ENCODE measurements around the gene C10orf90.

The C10orf90 gene

GRCh38 chr10:126674741-126675515 lies 4.4 kb upstream of the C10orf90 start:
- DNase-seq, result no peak

GRCh38 chr10:126673565-126673964 lies 3.1 kb upstream of the C10orf90 start:
- no peak for DNase-seq

- DNase-seq, result peak; percentile 4
These were observed 996 bp upstream of the C10orf90 start for GRCh38 chr10:126671402-126671975.

GRCh38 chr10:126670895-126671261 lies 385 bp upstream of the C10orf90 start:
- no peak for DNase-seq

- DNase-seq, result no peak
These were observed 1.3 kb downstream of the C10orf90 start for GRCh38 chr10:126669168-126669567.

- DNase-seq, result no peak
These were observed 2.0 kb downstream of the C10orf90 start for GRCh38 chr10:126668505-126668904.

GRCh38 chr10:126667568-126667967 lies 2.9 kb downstream of the C10orf90 start:
- DNase-seq, result no peak

- no peak for DNase-seq
These were observed 5.3 kb downstream of the C10orf90 start for GRCh38 chr10:126665207-126665606.

GRCh38 chr10:126663880-126664279 lies 6.6 kb downstream of the C10orf90 start:
- DNase-seq, result no peak

GRCh38 chr10:126663328-126663727 lies 7.2 kb downstream of the C10orf90 start:
- DNase-seq, result no peak

GRCh38 chr10:126661841-126662515 lies 8.5 kb downstream of the C10orf90 start:
- no peak for DNase-seq

GRCh38 chr10:126661356-126661755 lies 9.1 kb downstream of the C10orf90 start:
- no peak for DNase-seq

GRCh38 chr10:126659750-126660149 lies 10.7 kb downstream of the C10orf90 start:
- DNase-seq, result no peak

GRCh38 chr10:126658928-126659327 lies 11.6 kb downstream of the C10orf90 start:
- DNase-seq, result no peak

GRCh38 chr10:126654579-126654978 lies 15.9 kb downstream of the C10orf90 start:
- DNase-seq, result no peak

- DNase-seq, result no peak
These were observed 19.0 kb downstream of the C10orf90 start for GRCh38 chr10:126651467-126651866.

GRCh38 chr10:126650161-126650560 lies 20.3 kb downstream of the C10orf90 start:
- no peak for DNase-seq

GRCh38 chr10:126647116-126647515 lies 23.4 kb downstream of the C10orf90 start:
- DNase-seq, result no peak

GRCh38 chr10:126646110-126646509 lies 24.4 kb downstream of the C10orf90 start:
- DNase-seq, result no peak

GRCh38 chr10:126640401-126640800 lies 30.1 kb downstream of the C10orf90 start:
- no peak for DNase-seq

- DNase-seq, result no peak
These were observed 31.4 kb downstream of the C10orf90 start for GRCh38 chr10:126639084-126639483.

- no peak for DNase-seq
These were observed 32.0 kb downstream of the C10orf90 start for GRCh38 chr10:126638542-126638941.

GRCh38 chr10:126637501-126637900 lies 33.0 kb downstream of the C10orf90 start:
- no peak for DNase-seq

- DNase-seq, result no peak
These were observed 35.6 kb downstream of the C10orf90 start for GRCh38 chr10:126634911-126635310.

Measured in RPMI8226 (cell line).